GM12872 (cell line): ENCODE results near the gene WNT5A.

ENCODE experiments used
- TF ChIP-seq, protein P1 (sequence below): IDR thresholded peaks from 3 replicates; pipeline ENCODE4 v1.5.1; 2011; ENCODE audit warnings: low read depth, mild to moderate bottlenecking, low read length, moderate library complexity; ENCODE audit not compliant: insufficient read depth

Gene WNT5A

GRCh38 chr3:55454611-55455010, 32.5 kb downstream of the WNT5A start:
- TF ChIP-seq, protein P1, sequence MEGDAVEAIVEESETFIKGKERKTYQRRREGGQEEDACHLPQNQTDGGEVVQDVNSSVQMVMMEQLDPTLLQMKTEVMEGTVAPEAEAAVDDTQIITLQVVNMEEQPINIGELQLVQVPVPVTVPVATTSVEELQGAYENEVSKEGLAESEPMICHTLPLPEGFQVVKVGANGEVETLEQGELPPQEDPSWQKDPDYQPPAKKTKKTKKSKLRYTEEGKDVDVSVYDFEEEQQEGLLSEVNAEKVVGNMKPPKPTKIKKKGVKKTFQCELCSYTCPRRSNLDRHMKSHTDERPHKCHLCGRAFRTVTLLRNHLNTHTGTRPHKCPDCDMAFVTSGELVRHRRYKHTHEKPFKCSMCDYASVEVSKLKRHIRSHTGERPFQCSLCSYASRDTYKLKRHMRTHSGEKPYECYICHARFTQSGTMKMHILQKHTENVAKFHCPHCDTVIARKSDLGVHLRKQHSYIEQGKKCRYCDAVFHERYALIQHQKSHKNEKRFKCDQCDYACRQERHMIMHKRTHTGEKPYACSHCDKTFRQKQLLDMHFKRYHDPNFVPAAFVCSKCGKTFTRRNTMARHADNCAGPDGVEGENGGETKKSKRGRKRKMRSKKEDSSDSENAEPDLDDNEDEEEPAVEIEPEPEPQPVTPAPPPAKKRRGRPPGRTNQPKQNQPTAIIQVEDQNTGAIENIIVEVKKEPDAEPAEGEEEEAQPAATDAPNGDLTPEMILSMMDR = no peak

- TF ChIP-seq, protein P1 = no peak
Measured at GRCh38 chr3:55453886-55454496, 33.1 kb downstream of the WNT5A start.

DNA sequence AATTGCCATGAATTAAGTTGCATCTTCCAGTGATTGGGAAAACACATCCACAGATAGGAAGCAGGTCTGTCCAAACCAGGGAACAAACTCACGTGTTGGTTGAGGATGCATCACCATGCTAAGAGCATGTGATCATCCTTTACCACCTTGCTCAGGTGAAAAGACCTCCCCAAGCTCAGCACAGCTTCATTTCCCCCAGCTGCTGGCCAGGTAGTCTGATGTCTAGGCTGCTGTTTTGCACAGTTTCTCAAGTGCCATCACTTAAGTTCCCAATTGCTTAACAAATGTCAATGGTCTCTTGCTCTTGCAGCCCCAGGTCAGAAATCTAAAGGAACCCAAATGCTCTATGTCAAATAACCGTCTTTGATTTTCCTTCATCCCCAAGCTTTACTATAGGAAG, 34.2 kb downstream of the WNT5A start:
- TF ChIP-seq, protein P1 = no peak

- TF ChIP-seq, protein P1 = no peak
Measured at GRCh38 chr3:55449527-55449926, 37.6 kb downstream of the WNT5A start.

- TF ChIP-seq, protein P1 = no peak
Measured at GRCh38 chr3:55446850-55447249, 40.3 kb downstream of the WNT5A start.

- TF ChIP-seq, protein P1 = no peak
Measured at GRCh38 chr3:55445551-55445950, 41.6 kb downstream of the WNT5A start.

- TF ChIP-seq, protein P1 = no peak
Measured at GRCh38 chr3:55443346-55443745, 43.8 kb downstream of the WNT5A start.
